Ishikawa (cell line): ENCODE data around the gene KIF15.

ENCODE experiments used
- EGR1 ChIP-seq: IDR thresholded peaks from 2 replicates; pipeline ENCODE4 v1.6.1; 2012
- FOXM1 ChIP-seq: IDR thresholded peaks from 2 replicates; pipeline ENCODE4 v1.6.1; 2012; ENCODE audit warnings: low read depth, borderline replicate concordance
- RAD21 ChIP-seq: IDR thresholded peaks from 2 replicates; pipeline ENCODE4 v1.6.1; 2012; ENCODE audit warnings: low read depth
- REST ChIP-seq: IDR thresholded peaks from 2 replicates; pipeline ENCODE4 v1.6.1; 2012; ENCODE audit warnings: low read depth, mild to moderate bottlenecking
- TAF1 ChIP-seq: IDR thresholded peaks from 2 replicates; pipeline ENCODE4 v1.6.1; 2012; ENCODE audit warnings: low read depth, mild to moderate bottlenecking
- TF ChIP-seq, protein P1 (sequence below): IDR thresholded peaks from 2 replicates; pipeline ENCODE4 v1.6.1; 2012

DNA sequence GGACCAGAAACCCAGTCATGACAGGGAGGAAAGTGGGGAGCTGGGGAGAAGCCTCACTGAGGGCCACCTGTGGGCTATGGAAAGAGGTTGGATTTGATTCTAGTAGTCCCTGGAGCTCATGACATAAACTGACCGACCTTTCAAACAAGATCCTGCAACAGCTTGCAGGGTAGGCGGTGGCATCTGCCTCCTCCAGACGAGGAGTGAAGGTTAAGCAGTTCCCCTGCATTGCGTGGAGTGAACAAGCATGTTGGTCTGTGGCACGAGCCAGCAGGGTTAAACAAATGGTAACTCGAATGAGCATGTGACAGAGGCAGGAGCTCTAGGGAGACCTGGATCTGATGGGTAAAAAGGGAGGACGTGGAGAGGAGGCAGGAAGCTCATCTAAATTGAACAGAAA is 125.5 kb downstream of the KIF15 start:
- TF ChIP-seq FOXM1, result no peak
- TF ChIP-seq RAD21, result no peak
- TF ChIP-seq, protein P1, sequence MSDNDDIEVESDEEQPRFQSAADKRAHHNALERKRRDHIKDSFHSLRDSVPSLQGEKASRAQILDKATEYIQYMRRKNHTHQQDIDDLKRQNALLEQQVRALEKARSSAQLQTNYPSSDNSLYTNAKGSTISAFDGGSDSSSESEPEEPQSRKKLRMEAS, result no peak
- no peak for TF ChIP-seq EGR1
- no peak for TF ChIP-seq REST
- no peak for TF ChIP-seq TAF1
